Vagina (tissue), 2 donors: ENCODE results near the gene TOX2.

Experiments used
- POLR2AphosphoS5 ChIP-seq, 2 donors: sonication (generic); formaldehyde crosslinking; IDR thresholded peaks; one replicate each; pipeline ENCODE4 v1.9.0; 2017; ENCODE audit warnings: antibody characterized with exemption in 2 of 2, mild to moderate bottlenecking in 2 of 2, low read depth in 1 of 2; ENCODE audit not compliant: insufficient read depth in 1 of 2
- TF ChIP-seq, protein P1 (sequence below), 3 experiments: fragments of 450-650 bp in 2 of 3; fragments of 200-600 bp in 1 of 3; sonication (generic) in 1 of 3; IDR thresholded peaks; one replicate each; pipeline ENCODE4 v1.5.1; 2017 to 2019; ENCODE audit warnings: antibody characterized with exemption in 3 of 3, mild to moderate bottlenecking in 2 of 3, moderate library complexity in 2 of 3

DNA sequence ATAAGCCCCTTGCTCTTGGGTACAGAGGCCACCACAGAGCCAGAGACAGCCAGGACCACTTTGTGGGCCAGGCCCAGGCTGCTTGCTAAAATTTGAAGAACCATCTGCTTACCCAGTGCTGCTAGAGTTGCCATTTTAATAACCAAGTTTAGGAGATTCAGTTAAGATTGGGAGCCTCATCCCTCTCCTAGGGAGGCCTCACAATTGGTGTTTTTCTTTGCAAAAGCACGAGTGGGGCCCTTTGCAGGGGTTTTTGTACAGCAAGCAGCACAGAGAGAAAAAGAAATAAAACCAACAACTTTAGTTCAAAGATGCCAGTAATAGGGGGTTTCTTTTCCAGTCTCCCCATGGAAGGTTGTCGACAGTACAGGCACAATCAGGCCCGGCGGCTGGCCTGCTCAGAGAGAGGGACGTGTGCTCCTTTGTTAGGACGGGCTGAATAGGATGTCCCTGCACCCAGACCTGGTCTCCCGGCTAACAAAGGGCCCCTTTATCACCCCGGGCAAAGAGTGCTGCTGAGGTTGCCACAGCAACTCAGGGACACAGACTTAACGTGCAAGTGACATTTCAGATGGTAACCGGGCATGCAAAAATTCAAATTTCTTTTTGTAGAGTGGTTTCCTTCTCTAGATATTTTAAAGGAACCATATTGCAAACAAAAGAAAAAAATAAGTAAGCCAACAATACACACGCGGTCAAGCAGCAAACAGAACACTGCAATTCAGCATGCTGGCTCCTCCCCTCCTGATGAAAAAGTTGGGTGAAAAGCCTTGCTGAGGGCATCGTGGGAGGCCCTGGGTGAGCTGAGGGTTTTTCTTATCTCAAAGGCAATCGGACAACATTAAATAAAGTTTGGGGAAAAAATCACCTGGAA is 10.5 kb upstream of the TOX2 start:
- TF ChIP-seq, protein P1, sequence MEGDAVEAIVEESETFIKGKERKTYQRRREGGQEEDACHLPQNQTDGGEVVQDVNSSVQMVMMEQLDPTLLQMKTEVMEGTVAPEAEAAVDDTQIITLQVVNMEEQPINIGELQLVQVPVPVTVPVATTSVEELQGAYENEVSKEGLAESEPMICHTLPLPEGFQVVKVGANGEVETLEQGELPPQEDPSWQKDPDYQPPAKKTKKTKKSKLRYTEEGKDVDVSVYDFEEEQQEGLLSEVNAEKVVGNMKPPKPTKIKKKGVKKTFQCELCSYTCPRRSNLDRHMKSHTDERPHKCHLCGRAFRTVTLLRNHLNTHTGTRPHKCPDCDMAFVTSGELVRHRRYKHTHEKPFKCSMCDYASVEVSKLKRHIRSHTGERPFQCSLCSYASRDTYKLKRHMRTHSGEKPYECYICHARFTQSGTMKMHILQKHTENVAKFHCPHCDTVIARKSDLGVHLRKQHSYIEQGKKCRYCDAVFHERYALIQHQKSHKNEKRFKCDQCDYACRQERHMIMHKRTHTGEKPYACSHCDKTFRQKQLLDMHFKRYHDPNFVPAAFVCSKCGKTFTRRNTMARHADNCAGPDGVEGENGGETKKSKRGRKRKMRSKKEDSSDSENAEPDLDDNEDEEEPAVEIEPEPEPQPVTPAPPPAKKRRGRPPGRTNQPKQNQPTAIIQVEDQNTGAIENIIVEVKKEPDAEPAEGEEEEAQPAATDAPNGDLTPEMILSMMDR (IDR thresholded peaks at IDR 0.05) = no peak
- no peak for TF ChIP-seq POLR2AphosphoS5 (IDR thresholded peaks at IDR 0.05; ENCODE audit: insufficient read depth in 1 of 2, low read depth in 1 of 2)
